ENCODE measurements around the gene ZNF799. TPM values are rescaled to one million over a fixed set of nuclear protein-coding genes. Genes with fewer than 3 reads are reported as not detected.
A peak's percentile ranks its signal among the peaks of the same experiment; 100 is the strongest.

ZNF799 gene
- 3.4 and 3.6 TPM in 2 replicates for total RNA-seq (2012; rRNA removed)
- 0.63 and 0.79 TPM in 2 replicates for polyA plus RNA-seq (2012; rRNA removed)
- polyA plus RNA-seq (2012; cell fraction: cytosol; rRNA removed), result 0.12 and 0.25 TPM in 2 replicates
- 0.25 and 1.7 TPM in 2 replicates for polyA plus RNA-seq (2012; cell fraction: nucleus; rRNA removed; ENCODE audit: low replicate concordance)
- percentile 50 among the genes with signal in this experiment for Bru-seq, nascent RNA
- percentile 58 among the genes with signal in this experiment for BruChase-seq, experiment 1, labeled RNA remaining after a 6-hour chase
- BruChase-seq, experiment 2, labeled RNA remaining after a 2-hour chase, result percentile 51 among the genes with signal in this experiment
- long read RNA-seq, partial matches to known transcripts, result 0 of 3 reads
- long read RNA-seq, other reads (novel, unspliced or antisense), result 2 of 3 reads

DNA sequence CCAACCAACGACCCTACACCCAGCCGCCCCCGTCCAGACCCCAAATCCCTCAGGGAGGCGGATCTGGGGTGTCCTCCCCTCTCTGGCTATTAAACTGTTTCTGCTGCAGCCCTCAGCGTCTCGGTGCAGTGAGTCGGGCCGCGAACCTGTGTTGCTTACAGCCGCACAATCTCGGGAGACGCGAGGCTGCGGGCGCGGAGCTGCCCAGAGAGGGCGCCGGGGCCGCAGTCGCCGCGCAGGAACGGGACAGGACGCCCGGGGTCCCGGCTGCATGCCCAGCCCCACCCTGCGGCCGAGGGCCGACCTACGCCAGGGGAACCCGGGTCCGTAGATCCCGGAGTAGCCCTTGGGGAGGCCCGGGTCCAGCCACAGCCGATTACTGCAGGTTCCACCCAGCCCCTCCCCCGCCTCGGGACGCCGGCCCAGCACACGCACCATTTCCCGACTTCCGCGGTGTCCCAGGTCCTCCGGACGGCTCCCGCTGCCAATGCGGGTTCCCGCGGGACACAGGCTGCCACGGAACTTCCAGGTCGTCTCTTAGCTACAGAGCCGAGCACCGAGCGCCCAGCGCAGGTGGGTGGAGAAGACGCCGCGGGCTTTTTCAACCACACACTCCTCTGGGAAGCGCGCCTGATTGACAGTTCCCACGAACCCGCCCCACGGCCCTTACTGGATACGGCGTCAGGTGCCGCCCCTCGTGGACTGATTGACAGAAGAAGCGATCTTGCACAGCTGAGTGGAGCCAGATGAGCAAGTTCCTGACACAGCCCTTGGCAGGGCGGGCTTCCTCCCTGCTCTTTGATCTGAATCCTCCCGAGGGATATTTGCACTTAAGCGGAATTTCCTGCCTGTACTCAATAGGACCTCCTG lies at the start of gene ZNF799:
ZNF799 (minus strand) TSS at position 639 of the 870 bp plus-strand sequence; CDS start at position 438, 201 bp downstream.
- ATAC-seq (ENCODE audit: low read depth) (peak; percentile 97), DNase-seq (peak; percentile 95)
- peaks cover 4% of the 10 kb centered on the region for H3K4me1 ChIP-seq (ENCODE audit: control insufficient read depth, insufficient read depth, low read length)
- dilution Hi-C loops (cut with HindIII; ENCODE audit: low sequenced_read_pairs, unreplicated experiment), result no loop called here
- peak within 1 kb of the TSS; percentile 54 for H3K27ac ChIP-seq (ENCODE audit: insufficient read depth, low read length)
- H2AFZ ChIP-seq (replicated peaks; ENCODE audit: low read length, poor library complexity), result peak within 1 kb of the TSS; percentile 94
- H3K4me3 ChIP-seq (ENCODE audit: insufficient read depth, low read depth, low read length), result peak within 1 kb of the TSS; percentile 97
- no peak within 1 kb of the TSS for H3K4ac ChIP-seq (ENCODE audit: low read depth, low read length)
- H3K27me3 ChIP-seq (ENCODE audit: control insufficient read depth, insufficient read depth, low read length), result no peaks in the 10 kb centered on the region
- CTCF ChIA-PET, result interaction anchor here (0.6 kb wide), 1 partner anchor 51 kb away, joined by 4 read pairs; no protein-coding TSS in a partner anchor
- 0 out of 4 replicates have a peak, but pooled peaks cover 0 to 6% of the 10 kb centered on the region in 2 experiments for H3K79me1 ChIP-seq (ENCODE audit: low read depth in 1 of 2, low read length in 2 of 2)
- POLR2A ChIA-PET (ENCODE audit: unreplicated experiment), result no interaction called here
- H2BK20ac ChIP-seq (ENCODE audit: low read depth, low read length), result no peak within 1 kb of the TSS
- in situ Hi-C loops (cut with MboI; ENCODE audit: low sequenced_read_pairs), result no loop called here
- no peaks in the 10 kb centered on the region for H3K9me3 ChIP-seq (ENCODE audit: control insufficient read depth, insufficient read depth, low read length)
- 1% methylated on average over 17 of the region's 71 CpGs; no CpG with 5 or more reads in 1 of the 2 experiments for WGBS, 2 experiments (ENCODE audit: extremely low coverage in 2 of 2, insufficient read length in 1 of 2)
- H3K14ac ChIP-seq (replicated peaks; ENCODE audit: low read depth, low read length), result no peak within 1 kb of the TSS
- peak within 1 kb of the TSS; percentile 99 for H3K4me2 ChIP-seq (ENCODE audit: low read depth, low read length)
- TF ChIP-seq MXI1 (IDR thresholded peaks at IDR 0.05; ENCODE audit: borderline replicate concordance, low read depth, low read length), result peak; percentile 79
- 0 out of 2 replicates have a peak, but pooled peaks have one; percentile 29 for TF ChIP-seq CEBPB (IDR thresholded peaks at IDR 0.05; ENCODE audit: low read depth, low read length)
- TF ChIP-seq NFE2L2 (IDR thresholded peaks at IDR 0.05; ENCODE audit: low read depth, low read length), result no peak
- TF ChIP-seq, protein P1, sequence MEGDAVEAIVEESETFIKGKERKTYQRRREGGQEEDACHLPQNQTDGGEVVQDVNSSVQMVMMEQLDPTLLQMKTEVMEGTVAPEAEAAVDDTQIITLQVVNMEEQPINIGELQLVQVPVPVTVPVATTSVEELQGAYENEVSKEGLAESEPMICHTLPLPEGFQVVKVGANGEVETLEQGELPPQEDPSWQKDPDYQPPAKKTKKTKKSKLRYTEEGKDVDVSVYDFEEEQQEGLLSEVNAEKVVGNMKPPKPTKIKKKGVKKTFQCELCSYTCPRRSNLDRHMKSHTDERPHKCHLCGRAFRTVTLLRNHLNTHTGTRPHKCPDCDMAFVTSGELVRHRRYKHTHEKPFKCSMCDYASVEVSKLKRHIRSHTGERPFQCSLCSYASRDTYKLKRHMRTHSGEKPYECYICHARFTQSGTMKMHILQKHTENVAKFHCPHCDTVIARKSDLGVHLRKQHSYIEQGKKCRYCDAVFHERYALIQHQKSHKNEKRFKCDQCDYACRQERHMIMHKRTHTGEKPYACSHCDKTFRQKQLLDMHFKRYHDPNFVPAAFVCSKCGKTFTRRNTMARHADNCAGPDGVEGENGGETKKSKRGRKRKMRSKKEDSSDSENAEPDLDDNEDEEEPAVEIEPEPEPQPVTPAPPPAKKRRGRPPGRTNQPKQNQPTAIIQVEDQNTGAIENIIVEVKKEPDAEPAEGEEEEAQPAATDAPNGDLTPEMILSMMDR (conservative IDR thresholded peaks at IDR 0.05; ENCODE audit: low read depth, low read length), result 0 out of 2 replicates have a peak, but pooled peaks have one; percentile 3
- TF ChIP-seq, protein P2, sequence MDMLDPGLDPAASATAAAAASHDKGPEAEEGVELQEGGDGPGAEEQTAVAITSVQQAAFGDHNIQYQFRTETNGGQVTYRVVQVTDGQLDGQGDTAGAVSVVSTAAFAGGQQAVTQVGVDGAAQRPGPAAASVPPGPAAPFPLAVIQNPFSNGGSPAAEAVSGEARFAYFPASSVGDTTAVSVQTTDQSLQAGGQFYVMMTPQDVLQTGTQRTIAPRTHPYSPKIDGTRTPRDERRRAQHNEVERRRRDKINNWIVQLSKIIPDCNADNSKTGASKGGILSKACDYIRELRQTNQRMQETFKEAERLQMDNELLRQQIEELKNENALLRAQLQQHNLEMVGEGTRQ (IDR thresholded peaks at IDR 0.05; ENCODE audit: low read depth, low read length), result peak; percentile 84
- no peak for TF ChIP-seq RAD21 (IDR thresholded peaks at IDR 0.05; ENCODE audit: low read length)
- H2BK5ac ChIP-seq (ENCODE audit: low read depth, low read length, poor library complexity, severe bottlenecking), result no peak within 1 kb of the TSS
- no peak within 1 kb of the TSS for H2BK120ac ChIP-seq (ENCODE audit: low read depth, low read length)
- H3K18ac ChIP-seq (ENCODE audit: low read depth, low read length), result no peak within 1 kb of the TSS
- no peaks in the 10 kb centered on the region for H3K9me1 ChIP-seq (ENCODE audit: insufficient read depth, low read length)
- intact Hi-C loops (cut with micrococcal nuclease), result loop anchor here (5.0 kb wide), 1 partner anchor 41 kb away; the partner anchor contains the start of gene ZNF443
- no peak within 1 kb of the TSS for H4K91ac ChIP-seq (ENCODE audit: insufficient read depth, low read depth, low read length)
- no peak within 1 kb of the TSS for H3K23ac ChIP-seq (ENCODE audit: low read depth, low read length)
- H3K9ac ChIP-seq (ENCODE audit: low read depth, low read length), result peak within 1 kb of the TSS; percentile 66
- H3K36me3 ChIP-seq (ENCODE audit: control insufficient read depth, insufficient read depth, low read length), result no peaks in the 10 kb centered on the region
- peak within 1 kb of the TSS in 1 of 2 experiments; percentile 42; a peak in 1 of 4 replicates for H4K8ac ChIP-seq (ENCODE audit: low read depth in 2 of 2, low read length in 2 of 2)
- no peak within 1 kb of the TSS for H2AK9ac ChIP-seq (replicated peaks; ENCODE audit: low read depth, low read length, poor library complexity)
- no peak within 1 kb of the TSS for H2BK15ac ChIP-seq (ENCODE audit: low read depth, low read length)
- no peaks in the 10 kb centered on the region for H4K20me1 ChIP-seq (ENCODE audit: insufficient read depth, low read length)
- H3K56ac ChIP-seq (ENCODE audit: extremely low read depth, insufficient read depth, low read length), result no peak within 1 kb of the TSS
- no peak within 1 kb of the TSS for H2AK5ac ChIP-seq (ENCODE audit: low read depth, low read length)
- no peak within 1 kb of the TSS for H4K5ac ChIP-seq (ENCODE audit: low read depth, low read length)
- BruUV-seq (replicated peaks), result no TSS peak

Data from IMR-90 (cell line).